ENCODE measurements around the gene TMEM181. TPM values are rescaled to one million over a fixed set of nuclear protein-coding genes. Genes with fewer than 3 reads are reported as not detected.
A peak's percentile ranks its signal among the peaks of the same experiment; 100 is the strongest.
"Not testable (repeated sequence)": the region's sequence is repeated elsewhere in the genome, so short reads cannot be mapped to it uniquely, and the experiment has no call there.

Gene TMEM181
- total RNA-seq, 1 donor from 2014 or later, result 10.6 TPM

- DNase-seq (ENCODE audit: low spot score), result no peak
- intact Hi-C loops (cut with DNase I), result loop anchor here (5.0 kb wide), 1 partner anchor 63 kb away; no protein-coding TSS in a partner anchor
Observed at GRCh38 chr6:158629367-158630221, 69.7 kb downstream of the TMEM181 start.

GRCh38 chr6:158630938-158631616 is 71.2 kb downstream of the TMEM181 start:
- intact Hi-C loops (cut with DNase I), result no loop called here

GRCh38 chr6:158631678-158632537 is 72.0 kb downstream of the TMEM181 start:
- DNase-seq (ENCODE audit: low spot score), result peak; percentile 89
- intact Hi-C loops (cut with DNase I), result no loop called here

More at GRCh38 chr6:158630938-158631616, 71.2 kb downstream of the TMEM181 start:
- no peak for DNase-seq (ENCODE audit: low spot score)

GRCh38 chr6:158632538-158633119 is 72.7 kb downstream of the TMEM181 start:
- intact Hi-C loops (cut with DNase I); DNase-seq (ENCODE audit: low spot score): not testable (repeated sequence)

- no peak for DNase-seq (ENCODE audit: low spot score)
- intact Hi-C loops (cut with DNase I), result no loop called here
Observed at GRCh38 chr6:158633127-158633526, 73.2 kb downstream of the TMEM181 start.

GRCh38 chr6:158634695-158635426 is 75.0 kb downstream of the TMEM181 start:
- intact Hi-C loops (cut with DNase I), result no loop called here
- DNase-seq (ENCODE audit: low spot score), result no peak

- DNase-seq (ENCODE audit: low spot score), result no peak
- intact Hi-C loops (cut with DNase I), result no loop called here
Observed at GRCh38 chr6:158635427-158636073, 75.7 kb downstream of the TMEM181 start.

GRCh38 chr6:158636778-158637177 is 76.9 kb downstream of the TMEM181 start:
- no peak for DNase-seq (ENCODE audit: low spot score)
- intact Hi-C loops (cut with DNase I), result no loop called here

- intact Hi-C loops (cut with DNase I), result no loop called here
- no peak for DNase-seq (ENCODE audit: low spot score)
Observed at GRCh38 chr6:158638324-158638854, 78.5 kb downstream of the TMEM181 start.

GRCh38 chr6:158639056-158639455 is 79.2 kb downstream of the TMEM181 start:
- intact Hi-C loops (cut with DNase I), result no loop called here

GRCh38 chr6:158640519-158640918 is 80.6 kb downstream of the TMEM181 start:
- no peak for DNase-seq (ENCODE audit: low spot score)
- intact Hi-C loops (cut with DNase I), result loop anchor here (5.0 kb wide), 1 partner anchor 67 kb away; no protein-coding TSS in a partner anchor

More at GRCh38 chr6:158639056-158639455, 79.2 kb downstream of the TMEM181 start:
- no peak for DNase-seq (ENCODE audit: low spot score)

GRCh38 chr6:158642097-158642601 is 82.3 kb downstream of the TMEM181 start:
- intact Hi-C loops (cut with DNase I), result loop anchor here (5.0 kb wide), 1 partner anchor 65 kb away; no protein-coding TSS in a partner anchor
- no peak for DNase-seq (ENCODE audit: low spot score)

- intact Hi-C loops (cut with DNase I), result loop anchor here (5.0 kb wide), 1 partner anchor 63 kb away; no protein-coding TSS in a partner anchor
- DNase-seq (ENCODE audit: low spot score), result no peak
Observed at GRCh38 chr6:158643836-158644230, 83.9 kb downstream of the TMEM181 start.

GRCh38 chr6:158644231-158645063 is 84.6 kb downstream of the TMEM181 start, which contains the start of gene DYNLT1:
Gene DYNLT1, minus strand, starts transcription at chr6:158644743. Its CDS starts 35 bp downstream, at chr6:158644708.
- intact Hi-C loops (cut with DNase I), result loop anchor here (5.0 kb wide), 1 partner anchor 63 kb away; no protein-coding TSS in a partner anchor
- peak; percentile 97 for DNase-seq (ENCODE audit: low spot score)

GRCh38 chr6:158645064-158646022 is 85.5 kb downstream of the TMEM181 start:
- no peak for DNase-seq (ENCODE audit: low spot score)
- intact Hi-C loops (cut with DNase I), result no loop called here
